Measurements from ENCODE around the gene RGS9BP.

GRCh38 chr19:32720216-32720935 is 44.7 kb downstream of the RGS9BP start:
- TF ChIP-seq CTCF (IDR thresholded peaks at IDR 0.05) (no peak), EZH2 (IDR thresholded peaks at IDR 0.05) (no peak)

All from neural progenitor cell (in vitro differentiated cells).